SK-N-SH (cell line): ENCODE data around the gene POMGNT1. TPM values are rescaled to one million over a fixed set of nuclear protein-coding genes. Genes with fewer than 3 reads are reported as not detected.

Experiments used
- CTCF ChIA-PET: fragments of 300-600, 350-600 bp; formaldehyde crosslinking; extraction: SDS; loops from one replicate; lab custom pipeline; 2021; lab: Yijun Ruan, JAX
- POLR2A ChIA-PET: fragments of 350-600 bp; sonication (Branson Sonifier 250); formaldehyde crosslinking; extraction: SDS; loops from one replicate; lab custom pipeline; 2020; ENCODE audit warnings: antibody characterized with exemption, inconsistent platforms; lab: Yijun Ruan, JAX
- DNase-seq: peaks from one replicate; pipeline ENCODE4 v3.0.0; 2012
- H2AFZ ChIP-seq: fragments of 200-600 bp; sonication (generic); 2 replicates; pipeline ENCODE4 v1.8.1; 2016; ENCODE audit warnings: antibody characterized with exemption, mild to moderate bottlenecking, low read depth
- H3F3A ChIP-seq: fragments of 200-600 bp; sonication (generic); replicated peaks from 2 replicates; pipeline ENCODE3; 2016; ENCODE audit warnings: antibody characterized with exemption, mild to moderate bottlenecking; ENCODE audit not compliant: insufficient read depth
- H3K27ac ChIP-seq, 2 experiments: fragments of 200-500 bp in 1 of 2; fragments of 200-600 bp in 1 of 2; sonication (Bioruptor generic) in 1 of 2; sonication (generic), shearing (Covaris generic) in 1 of 2; 2 replicates each; pipeline versions ENCODE4 v1.5.1 to v1.6.1; 2014 to 2016; ENCODE audit warnings: low read depth in 2 of 2, inconsistent platforms in 1 of 2, low read length in 1 of 2, mild to moderate bottlenecking in 1 of 2, mixed read lengths in 1 of 2
- H3K27me3 ChIP-seq: fragments of 200-600 bp; sonication (generic), shearing (Covaris generic); 2 replicates; pipeline ENCODE4 v1.6.1; 2016; ENCODE audit warnings: mixed run types; ENCODE audit not compliant: insufficient read depth
- H3K36me3 ChIP-seq, 2 experiments: fragments of 200-500 bp in 1 of 2; fragments of 200-600 bp in 1 of 2; sonication (Bioruptor generic) in 1 of 2; sonication (generic) in 1 of 2; replicated peaks in 1 of 2; 2 replicates each; pipeline versions ENCODE3 to v1.5.1; 2014 to 2016; ENCODE audit warnings: low read length in 1 of 2, mild to moderate bottlenecking in 1 of 2; ENCODE audit not compliant: insufficient read depth in 2 of 2, control insufficient read depth in 1 of 2
- H3K4me1 ChIP-seq, 2 experiments: fragments of 200-500 bp in 1 of 2; fragments of 200-600 bp in 1 of 2; sonication (Bioruptor generic) in 1 of 2; sonication (generic), shearing (Covaris generic) in 1 of 2; 2 replicates each; pipeline versions ENCODE4 v1.5.1 to v1.6.1; 2014 to 2016; ENCODE audit warnings: low read depth in 1 of 2, low read length in 1 of 2, mixed run types in 1 of 2; ENCODE audit not compliant: insufficient read depth in 2 of 2, control insufficient read depth in 1 of 2
- H3K4me2 ChIP-seq: fragments of 200-600 bp; sonication (generic), shearing (Covaris generic); 2 replicates; pipeline ENCODE4 v1.6.1; 2017; ENCODE audit warnings: mixed run types
- H3K4me3 ChIP-seq, 2 experiments: fragments of 200-500 bp in 1 of 2; fragments of 200-600 bp in 1 of 2; sonication (Bioruptor generic) in 1 of 2; sonication (generic), shearing (Covaris generic) in 1 of 2; 2 replicates each; pipeline versions ENCODE4 v1.5.1 to v1.8.1; 2014 to 2016; ENCODE audit warnings: low read depth in 2 of 2, inconsistent platforms in 1 of 2, low read length in 1 of 2, mild to moderate bottlenecking in 1 of 2, mixed read lengths in 1 of 2, moderate library complexity in 1 of 2
- H3K79me2 ChIP-seq: fragments of 200-600 bp; sonication (generic); 2 replicates; pipeline ENCODE4 v1.8.1; 2017; ENCODE audit warnings: mild to moderate bottlenecking; ENCODE audit not compliant: insufficient read depth
- H3K9ac ChIP-seq: fragments of 200-600 bp; sonication (generic); 2 replicates; pipeline ENCODE4 v1.6.1; 2017; ENCODE audit warnings: mixed run types
- H3K9me2 ChIP-seq: fragments of 200-600 bp; sonication (generic); 2 replicates; pipeline ENCODE4 v1.6.1; 2017; ENCODE audit warnings: mixed run types
- H3K9me3 ChIP-seq: fragments of 200-600 bp; sonication (generic); 2 replicates; pipeline ENCODE4 v1.6.1; 2017; ENCODE audit warnings: mixed run types, mild to moderate bottlenecking, moderate library complexity
- H4K20me1 ChIP-seq: fragments of 200-600 bp; sonication (generic); 2 replicates; pipeline ENCODE4 v1.6.1; 2017; ENCODE audit warnings: mild to moderate bottlenecking, mixed run types; ENCODE audit not compliant: insufficient read depth
- ELF1 ChIP-seq: IDR thresholded peaks from 2 replicates; pipeline ENCODE4 v1.4.0; 2012
- EZH2phosphoT487 ChIP-seq: fragments of 200-600 bp; sonication (generic); IDR thresholded peaks from 2 replicates; pipeline ENCODE4 v1.6.1; 2017; ENCODE audit warnings: low read depth, mixed run types, mild to moderate bottlenecking, antibody characterized with exemption, moderate library complexity, borderline replicate concordance
- FOSL2 ChIP-seq: IDR thresholded peaks from 2 replicates; pipeline ENCODE4 v1.4.0; 2012; ENCODE audit warnings: low read depth, mild to moderate bottlenecking, moderate library complexity, borderline replicate concordance
- FOXJ3 ChIP-seq: sonication (generic); formaldehyde crosslinking; IDR thresholded peaks from 2 replicates; pipeline ENCODE4 v1.5.1; 2020; ENCODE audit warnings: mild to moderate bottlenecking, missing genetic modification reagents
- GATA2 ChIP-seq: sonication (generic); formaldehyde crosslinking; IDR thresholded peaks from 2 replicates; pipeline ENCODE4 v1.5.0; 2020; ENCODE audit warnings: mild to moderate bottlenecking, missing genetic modification reagents
- POLR2AphosphoS5 ChIP-seq: IDR thresholded peaks from 2 replicates; pipeline ENCODE4 v1.6.1; 2012; ENCODE audit warnings: low read depth, low read length
- RAD21 ChIP-seq: IDR thresholded peaks from 2 replicates; pipeline ENCODE4 v1.6.1; 2012; ENCODE audit warnings: mild to moderate bottlenecking, low read length
- RFX5 ChIP-seq: IDR thresholded peaks from 2 replicates; pipeline ENCODE4 v1.6.1; 2012; ENCODE audit warnings: mild to moderate bottlenecking, improper control_type of control experiment, low read length
- SIN3A ChIP-seq: IDR thresholded peaks from 2 replicates; pipeline ENCODE4 v1.6.1; 2012; ENCODE audit warnings: low read depth, mild to moderate bottlenecking, low read length, moderate library complexity, borderline replicate concordance
- SMC3 ChIP-seq: IDR thresholded peaks from 2 replicates; pipeline ENCODE4 v1.6.1; 2012; ENCODE audit warnings: low read depth, low read length, improper control_type of control experiment
- TAF1 ChIP-seq: IDR thresholded peaks from 2 replicates; pipeline ENCODE4 v1.6.1; 2012; ENCODE audit warnings: low read depth, mild to moderate bottlenecking, low read length, moderate library complexity, borderline replicate concordance
- TCF12 ChIP-seq: IDR thresholded peaks from 2 replicates; pipeline ENCODE4 v1.4.0; 2012
- YY1 ChIP-seq: IDR thresholded peaks from 2 replicates; pipeline ENCODE4 v1.4.0; 2012; ENCODE audit warnings: low read depth, mild to moderate bottlenecking
- WGBS: methylation state at CpG from one replicate; pipeline ENCODE4 v1.1.6; 2017; ENCODE audit warnings: low lambda C conversion rate; 5-methylcytosine and 5-hydroxymethylcytosine counted together
- polyA plus RNA-seq, 3 experiments: library from polyadenylated mRNA; depleted of rRNA; stranded (reverse); fragments of >200 nt; gene quantifications; 2 replicates each; pipeline ENCODE4 v1.2.3, GENCODE V29; 2012
- TF ChIP-seq, protein P1 (sequence below): fragments of 200-600 bp; sonication (generic); IDR thresholded peaks from 2 replicates; pipeline ENCODE4 v1.6.1; 2017; ENCODE audit warnings: antibody characterized with exemption, mild to moderate bottlenecking, moderate library complexity
- TF ChIP-seq, protein P2 (sequence below): IDR thresholded peaks from 2 replicates; pipeline ENCODE4 v1.4.0; 2012; ENCODE audit warnings: low read depth
- TF ChIP-seq, protein P3 (sequence below): IDR thresholded peaks from 2 replicates; pipeline ENCODE4 v1.4.0; 2012; ENCODE audit warnings: low read depth, borderline replicate concordance

POMGNT1 gene
- polyA plus RNA-seq, 1 of the 3 experiments (the other 2 are of a cell fraction): 165 TPM

DNA sequence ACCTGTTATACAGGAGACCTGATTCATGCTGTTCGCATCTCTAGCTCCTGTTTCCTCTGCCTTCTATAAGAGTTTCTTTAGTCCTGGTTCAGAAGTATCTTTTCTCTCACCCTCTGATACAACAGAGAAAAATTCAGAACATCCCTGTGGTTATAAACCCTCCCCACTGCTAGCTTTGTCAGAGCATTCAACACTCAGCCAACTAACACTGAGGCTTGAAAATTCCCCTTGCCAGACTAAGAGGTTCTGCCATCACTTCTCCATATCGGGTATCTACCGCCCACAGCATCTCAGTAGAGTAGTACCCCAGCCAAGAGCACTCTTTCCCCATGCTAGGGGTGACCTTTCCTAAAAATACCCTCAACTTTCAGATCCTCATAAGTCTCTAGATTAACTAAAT, 46.2 kb downstream of the POMGNT1 start:
- Histone ChIP-seq H3F3A (no peaks in the 10 kb centered on the region), H3K4me2 (no peak overlapping the region), H3K9me3 (no peaks in the 10 kb centered on the region), H3K36me3 (no peaks in the 10 kb centered on the region), H3K4me3 (no peak overlapping the region), H3K9me2 (no peaks in the 10 kb centered on the region)
- POLR2A ChIA-PET: no interaction called here
- no peak for TF ChIP-seq SMC3
- peak; percentile 18; the same call in 1 of the 2 replicates for TF ChIP-seq FOSL2
- 0 out of 2 replicates have a peak, but pooled peaks have one; percentile 9 for TF ChIP-seq TCF12
- TF ChIP-seq, all 33 proteins: peak for 2
- Histone ChIP-seq H3K4me1 (no peaks in the 10 kb centered on the region; a peak in 1 of 4 replicates), H3K9ac (no peak overlapping the region), H3K79me2 (no peaks in the 10 kb centered on the region), H2AFZ (no peak overlapping the region), H3K27me3 (no peaks in the 10 kb centered on the region), H3K27ac (peak overlapping the region in 1 of 2 experiments; percentile 47; a peak in 2 of 4 replicates), H4K20me1 (no peaks in the 10 kb centered on the region)
- WGBS: 87% methylated on average over 3 of the region's 3 CpGs
- CTCF ChIA-PET: interaction anchor here (1.3 kb wide), 1 partner anchor 72 kb away, joined by 3 read pairs; no protein-coding TSS in a partner anchor
- DNase-seq: no peak

GRCh38 chr1:46150085-46150484, 48.1 kb downstream of the POMGNT1 start:
- H3F3A ChIP-seq: no peaks in the 10 kb centered on the region
- no peak overlapping the region for H3K9ac ChIP-seq
- H2AFZ ChIP-seq: no peak overlapping the region
- no peak overlapping the region for H3K4me3 ChIP-seq
- H4K20me1 ChIP-seq: no peaks in the 10 kb centered on the region
- CTCF ChIA-PET: interaction anchor here (1.2 kb wide), 1 partner anchor 27 kb away, joined by 3 read pairs; no protein-coding TSS in a partner anchor
- no peaks in the 10 kb centered on the region for H3K27me3 ChIP-seq
- H3K4me2 ChIP-seq: no peak overlapping the region
- WGBS: 80% methylated on average over 2 of the region's 2 CpGs
- H3K27ac ChIP-seq: no peak overlapping the region
- TF ChIP-seq FOXJ3 (CRISPR knock-in tag): no peak
- no peak for TF ChIP-seq TAF1
- no peak for TF ChIP-seq RAD21
- TF ChIP-seq, protein P1, sequence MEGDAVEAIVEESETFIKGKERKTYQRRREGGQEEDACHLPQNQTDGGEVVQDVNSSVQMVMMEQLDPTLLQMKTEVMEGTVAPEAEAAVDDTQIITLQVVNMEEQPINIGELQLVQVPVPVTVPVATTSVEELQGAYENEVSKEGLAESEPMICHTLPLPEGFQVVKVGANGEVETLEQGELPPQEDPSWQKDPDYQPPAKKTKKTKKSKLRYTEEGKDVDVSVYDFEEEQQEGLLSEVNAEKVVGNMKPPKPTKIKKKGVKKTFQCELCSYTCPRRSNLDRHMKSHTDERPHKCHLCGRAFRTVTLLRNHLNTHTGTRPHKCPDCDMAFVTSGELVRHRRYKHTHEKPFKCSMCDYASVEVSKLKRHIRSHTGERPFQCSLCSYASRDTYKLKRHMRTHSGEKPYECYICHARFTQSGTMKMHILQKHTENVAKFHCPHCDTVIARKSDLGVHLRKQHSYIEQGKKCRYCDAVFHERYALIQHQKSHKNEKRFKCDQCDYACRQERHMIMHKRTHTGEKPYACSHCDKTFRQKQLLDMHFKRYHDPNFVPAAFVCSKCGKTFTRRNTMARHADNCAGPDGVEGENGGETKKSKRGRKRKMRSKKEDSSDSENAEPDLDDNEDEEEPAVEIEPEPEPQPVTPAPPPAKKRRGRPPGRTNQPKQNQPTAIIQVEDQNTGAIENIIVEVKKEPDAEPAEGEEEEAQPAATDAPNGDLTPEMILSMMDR: no peak
- TF ChIP-seq ELF1: no peak
- no peak for TF ChIP-seq YY1
- no peak for TF ChIP-seq GATA2 (CRISPR knock-in tag)
- no peaks in the 10 kb centered on the region; a peak in 1 of 4 replicates for H3K4me1 ChIP-seq
- H3K9me3 ChIP-seq: no peaks in the 10 kb centered on the region
- no peaks in the 10 kb centered on the region for H3K79me2 ChIP-seq
- no peak for DNase-seq
- no peaks in the 10 kb centered on the region for H3K9me2 ChIP-seq
- no peaks in the 10 kb centered on the region for H3K36me3 ChIP-seq
- POLR2A ChIA-PET: no interaction called here

DNA sequence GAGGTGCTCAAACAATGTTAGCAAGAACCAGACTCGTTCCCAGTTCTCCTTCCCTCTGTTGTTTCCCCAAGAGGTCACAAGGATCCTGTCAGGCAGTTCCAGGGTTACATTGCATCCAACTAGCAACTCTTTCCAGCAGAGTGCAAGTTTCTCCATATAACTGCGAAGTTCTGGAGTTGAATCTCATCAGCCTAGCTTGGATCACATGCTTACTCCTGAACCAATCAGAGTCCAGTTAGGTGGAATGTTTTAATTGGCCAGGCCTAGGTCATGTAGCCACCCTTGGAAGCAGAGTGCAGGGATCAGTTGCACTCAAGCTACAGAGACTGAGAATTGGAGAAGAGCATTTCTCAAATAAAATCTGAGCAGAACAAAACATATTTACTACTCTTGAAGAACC, 49.9 kb downstream of the POMGNT1 start:
- Histone ChIP-seq H3K9ac (no peak overlapping the region), H3F3A (no peaks in the 10 kb centered on the region), H3K79me2 (no peaks in the 10 kb centered on the region), H3K27me3 (no peaks in the 10 kb centered on the region), H3K4me2 (no peak overlapping the region), H3K4me1 (no peaks in the 10 kb centered on the region; a peak in 1 of 4 replicates), H3K36me3 (no peaks in the 10 kb centered on the region), H3K9me2 (no peaks in the 10 kb centered on the region), H2AFZ (no peak overlapping the region), H4K20me1 (no peaks in the 10 kb centered on the region), H3K9me3 (no peaks in the 10 kb centered on the region), H3K4me3 (no peak overlapping the region), H3K27ac (no peak overlapping the region)
- DNase-seq: no peak
- ChIA-PET CTCF (no interaction called here), POLR2A (no interaction called here)
- WGBS: 33% methylated on average over 2 of the region's 2 CpGs
- TF ChIP-seq SIN3A: no peak
- TF ChIP-seq GATA2 (CRISPR knock-in tag): no peak
- TF ChIP-seq, protein P2, sequence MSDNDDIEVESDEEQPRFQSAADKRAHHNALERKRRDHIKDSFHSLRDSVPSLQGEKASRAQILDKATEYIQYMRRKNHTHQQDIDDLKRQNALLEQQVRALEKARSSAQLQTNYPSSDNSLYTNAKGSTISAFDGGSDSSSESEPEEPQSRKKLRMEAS: no peak
- TF ChIP-seq FOSL2: no peak
- TF ChIP-seq RFX5: no peak
- TF ChIP-seq, protein P3, sequence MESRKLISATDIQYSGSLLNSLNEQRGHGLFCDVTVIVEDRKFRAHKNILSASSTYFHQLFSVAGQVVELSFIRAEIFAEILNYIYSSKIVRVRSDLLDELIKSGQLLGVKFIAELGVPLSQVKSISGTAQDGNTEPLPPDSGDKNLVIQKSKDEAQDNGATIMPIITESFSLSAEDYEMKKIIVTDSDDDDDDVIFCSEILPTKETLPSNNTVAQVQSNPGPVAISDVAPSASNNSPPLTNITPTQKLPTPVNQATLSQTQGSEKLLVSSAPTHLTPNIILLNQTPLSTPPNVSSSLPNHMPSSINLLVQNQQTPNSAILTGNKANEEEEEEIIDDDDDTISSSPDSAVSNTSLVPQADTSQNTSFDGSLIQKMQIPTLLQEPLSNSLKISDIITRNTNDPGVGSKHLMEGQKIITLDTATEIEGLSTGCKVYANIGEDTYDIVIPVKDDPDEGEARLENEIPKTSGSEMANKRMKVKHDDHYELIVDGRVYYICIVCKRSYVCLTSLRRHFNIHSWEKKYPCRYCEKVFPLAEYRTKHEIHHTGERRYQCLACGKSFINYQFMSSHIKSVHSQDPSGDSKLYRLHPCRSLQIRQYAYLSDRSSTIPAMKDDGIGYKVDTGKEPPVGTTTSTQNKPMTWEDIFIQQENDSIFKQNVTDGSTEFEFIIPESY: no peak
- TF ChIP-seq, protein P1: no peak
- TF ChIP-seq FOXJ3 (CRISPR knock-in tag): no peak
- no peak for TF ChIP-seq POLR2AphosphoS5
- TF ChIP-seq EZH2phosphoT487: no peak
